ENCODE measurements around the gene NDUFAF2. TPM values are rescaled to one million over a fixed set of nuclear protein-coding genes. Genes with fewer than 3 reads are reported as not detected.

The NDUFAF2 gene
- polyA plus RNA-seq, 1 of the 3 experiments (the other 2 are of a cell fraction) = 33.4 TPM

DNA sequence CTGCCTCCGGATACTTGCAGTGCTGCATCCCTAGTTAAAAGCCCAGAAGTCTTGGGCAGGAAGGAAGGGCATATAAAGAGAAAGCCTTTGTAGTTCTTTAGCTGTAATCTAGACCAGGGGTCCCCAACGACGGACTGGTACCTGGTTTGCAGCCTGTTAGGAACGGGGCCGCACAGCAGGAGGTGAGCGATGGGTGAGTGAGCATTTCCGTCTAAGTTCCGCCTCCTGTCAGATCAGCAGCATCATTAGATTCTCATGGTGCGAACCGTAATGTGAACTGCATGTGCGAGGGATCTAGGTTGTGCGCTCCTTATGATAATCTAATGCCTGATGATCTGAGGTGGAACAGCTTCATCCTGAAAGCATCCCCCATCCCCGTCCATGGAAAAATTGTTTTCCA lies 218.9 kb downstream of the NDUFAF2 start:
- H3F3A ChIP-seq (replicated peaks; ENCODE audit: insufficient read depth) = peaks cover 10% of the 10 kb centered on the region
- H3K4me1 ChIP-seq (ENCODE audit: control insufficient read depth in 1 of 2, insufficient read depth in 2 of 2, low read depth in 1 of 2, low read length in 1 of 2) = peaks cover 3 to 13% of the 10 kb centered on the region in 2 experiments; a peak in 3 of 4 replicates
- peak overlapping the region; percentile 94 to 97; a peak in 3 of 4 replicates for H3K4me3 ChIP-seq (ENCODE audit: low read depth in 2 of 2, low read length in 1 of 2)
- no peak overlapping the region for H2AFZ ChIP-seq (ENCODE audit: low read depth)
- 0 out of 2 replicates have a peak overlapping the region, but pooled peaks have one; percentile 92 for H3K9ac ChIP-seq
- ChIA-PET CTCF (interaction anchor here (0.6 to 1.2 kb wide), 2 partner anchors 146 to 205 kb away, joined by 4 to 5 read pairs; no protein-coding TSS in a partner anchor), POLR2A (interaction anchor here (2.8 kb wide), 1 partner anchor 167 kb away, joined by 27 read pairs; the partner anchor contains the start of gene ZSWIM6)
- H4K20me1 ChIP-seq (ENCODE audit: insufficient read depth) = no peaks in the 10 kb centered on the region
- peak overlapping the region in 1 of 2 experiments; percentile 94; a peak in 2 of 4 replicates for H3K27ac ChIP-seq (ENCODE audit: low read depth in 2 of 2, low read length in 1 of 2)
- H3K27me3 ChIP-seq (ENCODE audit: insufficient read depth) = no peaks in the 10 kb centered on the region
- WGBS (ENCODE audit: low lambda C conversion rate) = 95% methylated on average over 13 of the region's 13 CpGs
- H3K9me3 ChIP-seq = no peaks in the 10 kb centered on the region
- H3K36me3 ChIP-seq (replicated peaks in 1 of 2; ENCODE audit: control insufficient read depth in 1 of 2, insufficient read depth in 2 of 2, low read length in 1 of 2) = peaks cover 19 to 21% of the 10 kb centered on the region in 2 experiments
- DNase-seq = peak; percentile 3
- H3K4me2 ChIP-seq = peak overlapping the region; percentile 82
- no peak for TF ChIP-seq SMC3 (IDR thresholded peaks at IDR 0.05; ENCODE audit: low read depth, low read length)
- no peaks in the 10 kb centered on the region for H3K9me2 ChIP-seq
- H3K79me2 ChIP-seq (ENCODE audit: insufficient read depth) = peaks cover 64% of the 10 kb centered on the region

DNA sequence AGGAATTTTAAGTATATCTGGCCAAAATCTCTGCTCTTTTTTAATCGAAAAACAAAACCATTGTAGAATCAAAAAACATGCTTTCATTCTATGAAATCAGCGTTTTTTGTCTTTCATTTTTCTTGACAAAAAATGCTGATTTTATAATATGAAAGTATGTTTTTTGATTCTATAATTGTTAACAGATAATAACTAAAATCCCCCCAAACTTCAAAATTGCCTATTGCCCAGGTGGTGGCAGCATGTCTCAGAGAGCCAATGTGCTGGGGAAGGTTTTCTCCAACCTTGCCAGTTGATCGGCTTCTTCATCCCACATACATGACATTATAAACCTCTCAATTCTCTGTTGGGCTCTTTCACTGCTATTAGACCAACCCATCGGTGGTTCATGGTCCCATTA lies 222.4 kb downstream of the NDUFAF2 start:
- H3F3A ChIP-seq (replicated peaks; ENCODE audit: insufficient read depth) = peaks cover 4% of the 10 kb centered on the region
- TF ChIP-seq NRF1 (IDR thresholded peaks at IDR 0.05; ENCODE audit: low read depth, low read length) (no peak), SMC3 (IDR thresholded peaks at IDR 0.05; ENCODE audit: low read depth, low read length) (peak; percentile 64), RAD21 (IDR thresholded peaks at IDR 0.05; ENCODE audit: low read length) (peak; percentile 78)
- TF ChIP-seq, protein P1, sequence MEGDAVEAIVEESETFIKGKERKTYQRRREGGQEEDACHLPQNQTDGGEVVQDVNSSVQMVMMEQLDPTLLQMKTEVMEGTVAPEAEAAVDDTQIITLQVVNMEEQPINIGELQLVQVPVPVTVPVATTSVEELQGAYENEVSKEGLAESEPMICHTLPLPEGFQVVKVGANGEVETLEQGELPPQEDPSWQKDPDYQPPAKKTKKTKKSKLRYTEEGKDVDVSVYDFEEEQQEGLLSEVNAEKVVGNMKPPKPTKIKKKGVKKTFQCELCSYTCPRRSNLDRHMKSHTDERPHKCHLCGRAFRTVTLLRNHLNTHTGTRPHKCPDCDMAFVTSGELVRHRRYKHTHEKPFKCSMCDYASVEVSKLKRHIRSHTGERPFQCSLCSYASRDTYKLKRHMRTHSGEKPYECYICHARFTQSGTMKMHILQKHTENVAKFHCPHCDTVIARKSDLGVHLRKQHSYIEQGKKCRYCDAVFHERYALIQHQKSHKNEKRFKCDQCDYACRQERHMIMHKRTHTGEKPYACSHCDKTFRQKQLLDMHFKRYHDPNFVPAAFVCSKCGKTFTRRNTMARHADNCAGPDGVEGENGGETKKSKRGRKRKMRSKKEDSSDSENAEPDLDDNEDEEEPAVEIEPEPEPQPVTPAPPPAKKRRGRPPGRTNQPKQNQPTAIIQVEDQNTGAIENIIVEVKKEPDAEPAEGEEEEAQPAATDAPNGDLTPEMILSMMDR (IDR thresholded peaks at IDR 0.05) = peak; percentile 59
- no peaks in the 10 kb centered on the region for H3K9me3 ChIP-seq
- WGBS (ENCODE audit: low lambda C conversion rate) = 81% methylated on average over 4 of the region's 4 CpGs
- H3K79me2 ChIP-seq (ENCODE audit: insufficient read depth) = peaks cover 30% of the 10 kb centered on the region
- no peak overlapping the region for H3K4me3 ChIP-seq (ENCODE audit: low read depth in 2 of 2, low read length in 1 of 2)
- peak; percentile 43 for DNase-seq
- H4K20me1 ChIP-seq (ENCODE audit: insufficient read depth) = no peaks in the 10 kb centered on the region
- H3K27ac ChIP-seq (ENCODE audit: low read depth in 2 of 2, low read length in 1 of 2) = no peak overlapping the region
- H2AFZ ChIP-seq (ENCODE audit: low read depth) = no peak overlapping the region
- H3K36me3 ChIP-seq (replicated peaks in 1 of 2; ENCODE audit: control insufficient read depth in 1 of 2, insufficient read depth in 2 of 2, low read length in 1 of 2) = no peaks in the 10 kb centered on the region
- no peak overlapping the region for H3K9ac ChIP-seq
- H3K27me3 ChIP-seq (ENCODE audit: insufficient read depth) = no peaks in the 10 kb centered on the region
- H3K4me1 ChIP-seq (ENCODE audit: control insufficient read depth in 1 of 2, insufficient read depth in 2 of 2, low read depth in 1 of 2, low read length in 1 of 2) = peaks cover 0 to 6% of the 10 kb centered on the region in 2 experiments; a peak in 3 of 4 replicates
- no peaks in the 10 kb centered on the region for H3K9me2 ChIP-seq
- CTCF ChIA-PET = interaction anchor here (1.7 kb wide), 1 partner anchor 10 kb away, joined by 6 read pairs; no protein-coding TSS in a partner anchor
- POLR2A ChIA-PET = no interaction called here
- H3K4me2 ChIP-seq = no peak overlapping the region

DNA sequence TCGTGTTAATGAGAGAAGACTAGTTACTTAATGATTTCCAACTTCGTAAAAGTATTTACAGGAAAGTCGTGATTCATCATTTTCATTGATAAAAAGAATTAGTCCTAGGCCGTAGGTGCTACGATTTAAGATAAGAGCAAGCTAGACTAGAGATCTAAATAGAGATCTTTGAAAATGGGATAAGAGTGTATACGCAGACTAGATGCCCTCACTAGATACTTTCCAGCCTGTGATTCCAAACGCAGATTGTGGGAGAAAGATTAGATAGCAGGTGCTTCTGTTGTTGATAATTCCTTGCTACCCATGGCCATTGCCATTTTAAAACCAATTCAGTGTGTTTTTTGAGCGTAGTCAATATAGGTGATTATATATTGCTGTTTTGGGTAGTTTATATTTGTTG lies 223.9 kb downstream of the NDUFAF2 start:
- no peaks in the 10 kb centered on the region for H4K20me1 ChIP-seq (ENCODE audit: insufficient read depth)
- ChIA-PET CTCF (interaction anchor here (1.0 to 1.7 kb wide), 3 partner anchors 9 to 490 kb away, joined by 3 to 6 read pairs (median 5); no protein-coding TSS in a partner anchor), POLR2A (no interaction called here)
- H3F3A ChIP-seq (replicated peaks; ENCODE audit: insufficient read depth) = peaks cover 4% of the 10 kb centered on the region
- no peak overlapping the region for H3K27ac ChIP-seq (ENCODE audit: low read depth in 2 of 2, low read length in 1 of 2)
- H3K79me2 ChIP-seq (ENCODE audit: insufficient read depth) = peaks cover 14% of the 10 kb centered on the region
- no peaks in the 10 kb centered on the region for H3K9me2 ChIP-seq
- H2AFZ ChIP-seq (ENCODE audit: low read depth) = no peak overlapping the region
- no peaks in the 10 kb centered on the region for H3K9me3 ChIP-seq
- H3K4me3 ChIP-seq (ENCODE audit: low read depth in 2 of 2, low read length in 1 of 2) = no peak overlapping the region
- 95% methylated on average over 8 of the region's 8 CpGs for WGBS (ENCODE audit: low lambda C conversion rate)
- DNase-seq = no peak
- H3K4me2 ChIP-seq = no peak overlapping the region
- H3K27me3 ChIP-seq (ENCODE audit: insufficient read depth) = no peaks in the 10 kb centered on the region
- peaks cover 0 to 2% of the 10 kb centered on the region in 2 experiments; a peak in 3 of 4 replicates for H3K4me1 ChIP-seq (ENCODE audit: control insufficient read depth in 1 of 2, insufficient read depth in 2 of 2, low read depth in 1 of 2, low read length in 1 of 2)
- H3K9ac ChIP-seq = no peak overlapping the region
- no peaks in the 10 kb centered on the region for H3K36me3 ChIP-seq (replicated peaks in 1 of 2; ENCODE audit: control insufficient read depth in 1 of 2, insufficient read depth in 2 of 2, low read length in 1 of 2)
- no peak for TF ChIP-seq EP300 (IDR thresholded peaks at IDR 0.05; ENCODE audit: borderline replicate concordance in 1 of 2, low read depth in 1 of 2, low read length in 1 of 2)
- TF ChIP-seq TEAD4 (IDR thresholded peaks at IDR 0.05; ENCODE audit: borderline replicate concordance, insufficient read depth) = no peak
- TF ChIP-seq, protein P2, sequence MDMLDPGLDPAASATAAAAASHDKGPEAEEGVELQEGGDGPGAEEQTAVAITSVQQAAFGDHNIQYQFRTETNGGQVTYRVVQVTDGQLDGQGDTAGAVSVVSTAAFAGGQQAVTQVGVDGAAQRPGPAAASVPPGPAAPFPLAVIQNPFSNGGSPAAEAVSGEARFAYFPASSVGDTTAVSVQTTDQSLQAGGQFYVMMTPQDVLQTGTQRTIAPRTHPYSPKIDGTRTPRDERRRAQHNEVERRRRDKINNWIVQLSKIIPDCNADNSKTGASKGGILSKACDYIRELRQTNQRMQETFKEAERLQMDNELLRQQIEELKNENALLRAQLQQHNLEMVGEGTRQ (IDR thresholded peaks at IDR 0.05; ENCODE audit: borderline replicate concordance, low read depth, low read length) = no peak
- no peak for TF ChIP-seq MXI1 (IDR thresholded peaks at IDR 0.05; ENCODE audit: low read depth, low read length)
- no peak for TF ChIP-seq RFX5 (IDR thresholded peaks at IDR 0.05; ENCODE audit: low read length)
- TF ChIP-seq FOXJ3 (CRISPR knock-in tag; IDR thresholded peaks at IDR 0.05) = no peak
- TF ChIP-seq TCF12 (IDR thresholded peaks at IDR 0.05) = no peak
- no peak for TF ChIP-seq SMC3 (IDR thresholded peaks at IDR 0.05; ENCODE audit: low read depth, low read length)
- no peak for TF ChIP-seq TAF1 (IDR thresholded peaks at IDR 0.05; ENCODE audit: borderline replicate concordance, low read depth, low read length)
- no peak for TF ChIP-seq RXRA (IDR thresholded peaks at IDR 0.05; ENCODE audit: borderline replicate concordance, low read depth)
- TF ChIP-seq, protein P3, sequence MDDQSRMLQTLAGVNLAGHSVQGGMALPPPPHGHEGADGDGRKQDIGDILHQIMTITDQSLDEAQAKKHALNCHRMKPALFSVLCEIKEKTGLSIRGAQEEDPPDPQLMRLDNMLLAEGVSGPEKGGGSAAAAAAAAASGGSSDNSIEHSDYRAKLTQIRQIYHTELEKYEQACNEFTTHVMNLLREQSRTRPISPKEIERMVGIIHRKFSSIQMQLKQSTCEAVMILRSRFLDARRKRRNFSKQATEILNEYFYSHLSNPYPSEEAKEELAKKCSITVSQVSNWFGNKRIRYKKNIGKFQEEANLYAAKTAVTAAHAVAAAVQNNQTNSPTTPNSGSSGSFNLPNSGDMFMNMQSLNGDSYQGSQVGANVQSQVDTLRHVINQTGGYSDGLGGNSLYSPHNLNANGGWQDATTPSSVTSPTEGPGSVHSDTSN (IDR thresholded peaks at IDR 0.05) = no peak
- TF ChIP-seq, protein P4, sequence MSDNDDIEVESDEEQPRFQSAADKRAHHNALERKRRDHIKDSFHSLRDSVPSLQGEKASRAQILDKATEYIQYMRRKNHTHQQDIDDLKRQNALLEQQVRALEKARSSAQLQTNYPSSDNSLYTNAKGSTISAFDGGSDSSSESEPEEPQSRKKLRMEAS (IDR thresholded peaks at IDR 0.05; ENCODE audit: low read depth) = no peak
- no peak for TF ChIP-seq ELF1 (IDR thresholded peaks at IDR 0.05)
- no peak for TF ChIP-seq FOSL2 (IDR thresholded peaks at IDR 0.05; ENCODE audit: borderline replicate concordance, low read depth)

Data from SK-N-SH (cell line).